C4-2B (cell line): ENCODE results near the gene PTK6.

Source experiments
- H3K27ac ChIP-seq: fragments of 450-650 bp; 2 replicates; pipeline ENCODE4 v1.5.1; 2017
- ZFX ChIP-seq: fragments of 450-650 bp; IDR thresholded peaks from 2 replicates; pipeline ENCODE4 v1.6.1; 2017
- TF ChIP-seq, protein P1 (sequence below): fragments of 450-650 bp; conservative IDR thresholded peaks from 2 replicates; pipeline ENCODE4 v1.5.1; 2017; ENCODE audit warnings: mild to moderate bottlenecking

The PTK6 gene

DNA sequence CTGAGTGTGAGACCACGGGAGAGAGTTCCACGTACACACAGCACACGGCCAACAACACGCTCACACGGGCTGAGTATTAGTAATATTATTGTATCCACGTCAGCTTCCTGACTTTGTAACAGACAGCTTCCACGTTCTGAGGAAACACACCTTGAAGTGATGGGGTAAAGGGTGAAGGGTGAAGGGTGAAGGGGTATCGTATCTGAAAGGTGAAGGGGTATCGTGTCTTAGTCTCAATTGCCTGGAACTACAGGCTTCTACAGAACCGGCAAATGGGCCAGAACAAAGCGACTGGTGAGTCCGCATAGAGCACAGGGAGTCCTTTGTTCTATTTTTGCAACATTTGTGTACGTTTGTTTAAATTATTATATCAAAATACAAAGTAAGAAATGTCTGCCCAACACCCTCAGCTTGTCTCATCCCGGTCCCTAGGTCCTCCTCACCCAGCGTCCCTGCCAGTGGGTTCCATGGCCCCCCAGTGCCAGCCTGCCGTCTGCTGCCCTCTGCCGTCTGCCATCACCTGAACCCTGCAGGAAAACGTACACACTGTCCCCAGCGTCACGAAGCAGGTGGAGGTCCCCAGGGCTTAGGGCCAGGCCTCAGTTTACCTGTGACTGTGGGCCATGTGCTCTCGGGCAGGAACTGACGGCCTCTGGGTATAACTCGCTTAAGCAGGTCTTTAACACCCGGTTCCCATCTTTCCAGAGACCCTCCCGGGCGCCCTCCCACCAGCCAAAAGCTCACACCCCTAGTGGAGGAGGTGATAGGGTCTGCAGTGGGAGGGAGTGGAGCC lies 41.2 kb upstream of the PTK6 start:
- no peak overlapping the region for H3K27ac ChIP-seq
- TF ChIP-seq, protein P1, sequence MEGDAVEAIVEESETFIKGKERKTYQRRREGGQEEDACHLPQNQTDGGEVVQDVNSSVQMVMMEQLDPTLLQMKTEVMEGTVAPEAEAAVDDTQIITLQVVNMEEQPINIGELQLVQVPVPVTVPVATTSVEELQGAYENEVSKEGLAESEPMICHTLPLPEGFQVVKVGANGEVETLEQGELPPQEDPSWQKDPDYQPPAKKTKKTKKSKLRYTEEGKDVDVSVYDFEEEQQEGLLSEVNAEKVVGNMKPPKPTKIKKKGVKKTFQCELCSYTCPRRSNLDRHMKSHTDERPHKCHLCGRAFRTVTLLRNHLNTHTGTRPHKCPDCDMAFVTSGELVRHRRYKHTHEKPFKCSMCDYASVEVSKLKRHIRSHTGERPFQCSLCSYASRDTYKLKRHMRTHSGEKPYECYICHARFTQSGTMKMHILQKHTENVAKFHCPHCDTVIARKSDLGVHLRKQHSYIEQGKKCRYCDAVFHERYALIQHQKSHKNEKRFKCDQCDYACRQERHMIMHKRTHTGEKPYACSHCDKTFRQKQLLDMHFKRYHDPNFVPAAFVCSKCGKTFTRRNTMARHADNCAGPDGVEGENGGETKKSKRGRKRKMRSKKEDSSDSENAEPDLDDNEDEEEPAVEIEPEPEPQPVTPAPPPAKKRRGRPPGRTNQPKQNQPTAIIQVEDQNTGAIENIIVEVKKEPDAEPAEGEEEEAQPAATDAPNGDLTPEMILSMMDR, result no peak
- TF ChIP-seq ZFX, result no peak

DNA sequence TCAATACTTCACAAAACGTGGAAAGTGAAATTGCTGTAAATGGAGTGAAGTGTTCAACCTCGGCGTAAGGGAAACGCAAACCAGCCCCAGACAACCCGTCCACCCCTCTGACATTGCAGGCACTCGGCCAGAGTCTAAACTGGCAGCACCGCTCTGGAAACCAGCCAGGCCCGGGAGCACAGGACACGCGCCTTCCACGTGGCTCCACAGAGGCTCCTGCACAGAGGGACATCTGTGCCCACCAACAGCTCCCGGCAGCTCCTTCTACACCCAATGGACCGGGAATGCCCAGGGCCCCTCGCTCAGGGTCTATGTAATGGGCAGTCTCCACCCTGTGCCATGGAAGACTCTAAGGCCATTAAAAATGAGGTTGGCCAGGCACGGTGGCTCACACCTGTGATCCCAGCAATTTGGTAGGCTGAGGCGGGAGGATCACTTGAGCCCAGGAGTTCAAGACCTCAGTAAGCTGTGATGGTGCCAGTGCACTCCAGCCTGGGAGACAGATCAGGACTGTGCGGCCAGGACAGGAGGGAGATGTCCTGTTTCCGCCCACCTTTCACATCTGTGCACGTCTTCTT lies 40.2 kb upstream of the PTK6 start:
- no peak for TF ChIP-seq ZFX
- TF ChIP-seq, protein P1, result no peak
- no peak overlapping the region for H3K27ac ChIP-seq

DNA sequence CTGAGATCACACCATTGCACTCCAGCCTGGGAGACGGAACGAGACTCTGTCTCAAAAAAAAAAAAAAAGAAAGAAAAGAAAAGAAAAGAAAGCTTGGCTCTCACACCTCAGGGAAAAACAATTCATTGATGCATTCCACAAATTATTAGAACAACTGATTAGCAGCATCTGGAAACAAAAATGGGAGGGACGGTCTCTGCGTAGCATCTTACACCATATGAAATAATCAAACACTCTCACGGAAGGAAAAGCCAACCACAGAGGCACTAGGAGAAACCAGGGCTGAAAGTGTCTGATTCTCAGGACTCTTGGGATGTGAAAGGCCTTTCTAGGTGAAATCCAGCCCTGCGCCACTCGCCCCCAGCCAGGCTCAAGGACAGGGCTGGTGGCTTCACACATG lies 39.1 kb upstream of the PTK6 start:
- TF ChIP-seq ZFX, result no peak
- H3K27ac ChIP-seq, result no peak overlapping the region

DNA sequence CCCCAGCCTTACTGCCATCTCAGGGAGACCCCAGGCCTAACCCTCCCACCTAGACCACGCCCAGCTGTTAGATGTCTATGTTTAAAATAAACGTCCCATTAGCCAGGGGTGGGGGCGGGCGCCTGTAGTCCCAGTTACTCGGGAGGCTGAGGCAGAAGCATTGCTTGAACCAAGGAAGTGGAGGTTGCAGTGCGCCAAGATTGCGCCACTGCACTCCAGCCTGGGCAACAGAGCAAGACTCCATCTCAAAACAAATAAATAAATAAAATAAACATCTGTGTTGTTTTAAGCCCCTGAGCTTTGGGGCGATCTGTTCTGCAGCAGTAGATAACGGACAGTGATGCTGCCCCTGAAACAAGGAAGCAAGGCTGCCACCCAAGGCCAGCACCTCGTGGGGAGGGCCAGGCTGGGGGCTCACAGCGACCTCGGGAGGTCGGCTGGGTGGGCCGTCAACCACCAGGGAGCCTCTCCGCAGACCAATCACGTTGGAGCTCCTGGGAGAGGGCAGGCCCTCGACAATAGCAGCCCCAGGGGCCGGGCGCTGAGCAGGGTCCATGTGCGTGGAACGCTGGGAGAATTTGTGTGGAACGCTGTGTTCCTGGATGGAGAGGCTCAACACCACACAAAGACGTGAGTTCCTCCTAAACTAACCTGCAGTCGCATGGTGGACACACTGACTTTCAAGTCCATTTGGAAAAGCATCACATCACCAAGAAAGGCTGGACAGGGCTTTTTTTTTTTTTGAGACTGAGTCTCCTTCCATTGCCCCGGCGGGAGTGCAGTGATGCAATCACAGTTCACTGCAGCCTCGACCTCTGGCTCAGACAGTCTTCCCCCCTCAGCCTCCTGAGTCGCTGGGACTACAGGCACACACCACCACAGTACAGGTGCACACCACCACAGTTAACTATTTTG lies 37.9 kb upstream of the PTK6 start:
- TF ChIP-seq, protein P1, result no peak
- no peak for TF ChIP-seq ZFX
- H3K27ac ChIP-seq, result peak overlapping the region; percentile 62

DNA sequence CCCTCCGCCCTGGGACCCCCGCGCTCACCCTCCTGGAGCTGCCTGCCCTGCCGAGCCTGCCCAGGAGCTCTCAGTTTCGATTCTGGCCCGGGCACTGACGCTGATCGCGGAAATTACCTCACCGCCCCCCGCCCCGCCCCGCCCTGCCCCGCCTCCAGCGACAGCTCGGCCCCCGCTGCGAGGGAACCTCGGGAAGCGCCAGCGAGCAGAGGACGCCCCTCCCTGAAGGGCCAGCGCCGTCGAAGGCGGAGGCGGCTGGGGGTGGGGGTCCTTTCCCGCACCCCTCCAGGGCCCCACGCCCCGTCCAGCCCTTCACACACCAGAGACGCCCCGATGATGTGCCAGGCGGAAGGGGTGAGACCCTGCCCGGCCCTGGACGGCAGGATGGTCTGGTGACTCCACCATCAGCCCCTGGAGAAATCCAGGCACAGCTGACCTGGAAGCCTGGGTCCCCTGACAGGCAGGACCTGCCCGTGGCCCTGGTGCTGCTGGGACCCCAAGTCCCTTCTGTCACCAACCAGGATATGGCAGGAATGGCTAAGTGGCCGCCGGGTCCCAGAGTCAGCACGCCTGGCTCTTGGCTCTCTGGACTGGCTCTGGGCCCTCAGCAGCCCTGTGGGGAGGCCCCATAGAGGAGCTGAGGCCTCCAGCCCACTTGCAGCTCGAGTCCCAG lies 37.1 kb upstream of the PTK6 start, which contains the start of gene HELZ2:
TSS of gene HELZ2 (minus strand) at position 84 of the 673 bp plus-strand sequence. CDS start 1,854 bp downstream, outside the sequence.
- no peak for TF ChIP-seq ZFX
- TF ChIP-seq, protein P1, result no peak
- peak within 1 kb of the TSS; percentile 62 for H3K27ac ChIP-seq

DNA sequence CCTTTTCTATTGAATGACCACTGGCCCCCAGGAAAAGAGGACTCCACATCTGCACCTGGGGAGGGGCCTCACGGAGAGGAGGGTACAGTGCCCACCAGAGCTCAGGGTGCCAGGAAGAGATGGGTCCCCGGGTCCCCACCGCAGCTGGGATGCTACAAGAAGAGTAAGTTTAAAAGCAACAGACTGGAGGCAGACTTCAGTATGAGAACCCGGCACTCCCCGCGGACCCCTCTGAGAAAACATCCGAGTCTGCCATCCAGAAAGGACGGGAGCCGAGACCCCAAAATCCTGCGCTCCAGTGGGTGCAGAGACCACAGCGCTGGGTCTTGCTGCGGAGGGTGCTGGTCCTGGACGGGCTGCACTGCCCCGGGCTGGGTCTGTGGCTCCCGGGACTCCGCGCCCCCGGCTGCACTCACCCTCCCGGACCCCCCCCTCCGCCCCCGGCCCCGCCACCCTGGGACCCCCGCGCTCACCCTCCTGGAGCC lies 36.5 kb upstream of the PTK6 start:
- H3K27ac ChIP-seq, result peak overlapping the region; percentile 62

More for the DNA sequence above, 36.5 kb upstream of the PTK6 start:
- no peak for TF ChIP-seq ZFX
- TF ChIP-seq, protein P1, result no peak
